DMS153 (cell line): ENCODE data around the gene UFSP1.

ENCODE experiments used
- DNase-seq: peaks from one replicate; lab custom pipeline; 2025; lab: John Stamatoyannopoulos, UW

The UFSP1 gene

GRCh38 chr7:100895956-100896731 lies 6.6 kb upstream of the UFSP1 start:
- no peak for DNase-seq

- no peak for DNase-seq
Observed at GRCh38 chr7:100895701-100895955, 6.1 kb upstream of the UFSP1 start, which contains the start of gene ACHE. ACHE (minus strand) TSS chr7:100895888; CDS start chr7:100894232, 1,656 bp downstream.

- peak; percentile 3 for DNase-seq
Observed at GRCh38 chr7:100894860-100895700, 5.6 kb upstream of the UFSP1 start.

GRCh38 chr7:100893910-100894721 lies 4.6 kb upstream of the UFSP1 start:
- DNase-seq: no peak

GRCh38 chr7:100893318-100893895 lies 3.9 kb upstream of the UFSP1 start:
- no peak for DNase-seq

GRCh38 chr7:100892364-100893317 lies 3.1 kb upstream of the UFSP1 start:
- DNase-seq: no peak

- DNase-seq: no peak
Observed at GRCh38 chr7:100891568-100892247, 2.2 kb upstream of the UFSP1 start.

GRCh38 chr7:100890653-100891567 lies 1.4 kb upstream of the UFSP1 start:
- no peak for DNase-seq

GRCh38 chr7:100888291-100888987 lies 1.1 kb downstream of the UFSP1 start:
- no peak for DNase-seq

- no peak for DNase-seq
Observed at GRCh38 chr7:100887516-100888290, 1.8 kb downstream of the UFSP1 start.

- no peak for DNase-seq
Observed at GRCh38 chr7:100886936-100887515, 2.5 kb downstream of the UFSP1 start.

- no peak for DNase-seq
Observed at GRCh38 chr7:100886142-100886935, 3.2 kb downstream of the UFSP1 start.

GRCh38 chr7:100885440-100886141 lies 3.9 kb downstream of the UFSP1 start:
- DNase-seq: no peak

GRCh38 chr7:100884736-100885439 lies 4.6 kb downstream of the UFSP1 start:
- DNase-seq: no peak

GRCh38 chr7:100882785-100883526 lies 6.6 kb downstream of the UFSP1 start:
- no peak for DNase-seq
